Astrocyte (in vitro differentiated cells and primary cell): Measurements from ENCODE around the gene MDK.

Source experiments
- CTCF ChIP-seq: IDR thresholded peaks from 2 replicates; pipeline ENCODE4 v1.5.1; 2011; ENCODE audit warnings: low read depth, mild to moderate bottlenecking, inconsistent platforms, low read length, moderate library complexity; ENCODE audit not compliant: insufficient read depth
- EZH2 ChIP-seq: IDR thresholded peaks from 2 replicates; pipeline ENCODE4 v1.6.1; 2012; ENCODE audit warnings: mild to moderate bottlenecking, low read length, inconsistent platforms; ENCODE audit not compliant: insufficient read depth

GRCh38 chr11:46422588-46422987 lies 41.1 kb downstream of the MDK start:
- no peak for TF ChIP-seq CTCF
- no peak for TF ChIP-seq EZH2
